H9 (cell line): ENCODE data around the gene GRIK1. TPM values are rescaled to one million over a fixed set of nuclear protein-coding genes. Genes with fewer than 3 reads are reported as not detected.

Source experiments
- DNase-seq: peaks from one replicate; pipeline ENCODE4 v3.0.0-alpha.2; 2017
- H2AFZ ChIP-seq: one replicate; pipeline ENCODE4 v1.6.1; 2013; ENCODE audit warnings: mild to moderate bottlenecking, low read length, control low read depth, moderate library complexity
- H2AK5ac ChIP-seq: 2 replicates; pipeline ENCODE4 v1.6.1; 2013; ENCODE audit warnings: low read length, control low read depth, mixed read lengths; ENCODE audit not compliant: insufficient read length
- H2BK120ac ChIP-seq: one replicate; pipeline ENCODE4 v1.6.1; 2013; ENCODE audit warnings: low read depth, mild to moderate bottlenecking, low read length, control low read depth, inconsistent platforms; ENCODE audit not compliant: poor library complexity, severe bottlenecking
- H2BK12ac ChIP-seq: 2 replicates; pipeline ENCODE4 v1.6.1; 2013; ENCODE audit warnings: low read length, control low read depth, mixed read lengths, low read depth; ENCODE audit not compliant: insufficient read length
- H2BK15ac ChIP-seq: 2 replicates; pipeline ENCODE4 v1.6.1; 2013; ENCODE audit warnings: low read depth, low read length, control low read depth
- H2BK20ac ChIP-seq: one replicate; pipeline ENCODE4 v1.6.1; 2013; ENCODE audit warnings: low read depth, mild to moderate bottlenecking, low read length, control low read depth, inconsistent platforms; ENCODE audit not compliant: poor library complexity, severe bottlenecking
- H2BK5ac ChIP-seq: 2 replicates; pipeline ENCODE4 v1.6.1; 2013; ENCODE audit warnings: low read length, control low read depth, mixed read lengths; ENCODE audit not compliant: insufficient read length
- H3K14ac ChIP-seq: 2 replicates; pipeline ENCODE4 v1.6.1; 2013; ENCODE audit warnings: low read length, control low read depth; ENCODE audit not compliant: insufficient read depth
- H3K18ac ChIP-seq: 2 replicates; pipeline ENCODE4 v1.6.1; 2013; ENCODE audit warnings: low read depth, mild to moderate bottlenecking, mixed read lengths, low read length, control low read depth; ENCODE audit not compliant: insufficient read length
- H3K23ac ChIP-seq: 2 replicates; pipeline ENCODE4 v1.6.1; 2013; ENCODE audit warnings: low read length, control low read depth, mixed read lengths, low read depth; ENCODE audit not compliant: insufficient read length
- H3K23me2 ChIP-seq: 2 replicates; pipeline ENCODE4 v1.6.1; 2013; ENCODE audit warnings: low read depth, mild to moderate bottlenecking, mixed read lengths, low read length, control low read depth; ENCODE audit not compliant: insufficient read length, poor library complexity, severe bottlenecking
- H3K27ac ChIP-seq: 2 replicates; pipeline ENCODE4 v1.5.1; 2013; ENCODE audit warnings: low read length, control low read depth, mixed read lengths, low read depth; ENCODE audit not compliant: insufficient read length
- H3K27me3 ChIP-seq: 2 replicates; pipeline ENCODE4 v1.6.1; 2013; ENCODE audit warnings: low read length, control low read depth, inconsistent platforms; ENCODE audit not compliant: insufficient read depth
- H3K4ac ChIP-seq: 2 replicates; pipeline ENCODE4 v1.6.1; 2013; ENCODE audit warnings: low read depth, mild to moderate bottlenecking, control low read depth, inconsistent platforms, low read length, moderate library complexity
- H3K4me1 ChIP-seq: 2 replicates; pipeline ENCODE4 v1.6.1; 2013; ENCODE audit warnings: low read length, control low read depth, inconsistent platforms; ENCODE audit not compliant: insufficient read depth
- H3K4me2 ChIP-seq: 2 replicates; pipeline ENCODE4 v1.6.1; 2013; ENCODE audit warnings: low read length, control low read depth, mixed read lengths; ENCODE audit not compliant: insufficient read length, insufficient read depth
- H3K56ac ChIP-seq: 2 replicates; pipeline ENCODE4 v1.6.1; 2013; ENCODE audit warnings: low read depth, mild to moderate bottlenecking, mixed read lengths, low read length, control low read depth; ENCODE audit not compliant: insufficient read length
- H3K79me1 ChIP-seq: 2 replicates; pipeline ENCODE4 v1.6.1; 2013; ENCODE audit warnings: low read depth, mild to moderate bottlenecking, moderate library complexity, low read length, control low read depth, inconsistent platforms; ENCODE audit not compliant: insufficient read depth, poor library complexity, severe bottlenecking
- H3K79me2 ChIP-seq: 2 replicates; pipeline ENCODE4 v1.6.1; 2013; ENCODE audit warnings: low read length, control low read depth, inconsistent platforms; ENCODE audit not compliant: insufficient read depth
- H3K9ac ChIP-seq: 2 replicates; pipeline ENCODE4 v1.6.1; 2013; ENCODE audit warnings: low read length, control low read depth, mixed read lengths; ENCODE audit not compliant: insufficient read length; ENCODE audit errors: extremely low read depth
- H3K9me3 ChIP-seq: one replicate; pipeline ENCODE4 v1.6.1; 2013; ENCODE audit warnings: low read depth, low read length, inconsistent platforms; ENCODE audit not compliant: control insufficient read depth
- H3T11ph ChIP-seq: one replicate; pipeline ENCODE4 v1.6.1; 2013; ENCODE audit warnings: mild to moderate bottlenecking, low read length, control low read depth, inconsistent platforms
- H4K20me1 ChIP-seq: one replicate; pipeline ENCODE4 v1.6.1; 2013; ENCODE audit not compliant: control insufficient read depth, insufficient read length, insufficient read depth
- H4K5ac ChIP-seq: 2 replicates; pipeline ENCODE4 v1.6.1; 2013; ENCODE audit warnings: low read depth, mild to moderate bottlenecking, mixed read lengths, low read length, control low read depth; ENCODE audit not compliant: insufficient read length
- H4K8ac ChIP-seq: replicated peaks from 2 replicates; pipeline ENCODE4 v1.6.1; 2013; ENCODE audit warnings: low read length, control low read depth, mixed read lengths, low read depth; ENCODE audit not compliant: insufficient read length
- H4K91ac ChIP-seq: 2 replicates; pipeline ENCODE4 v1.6.1; 2013; ENCODE audit warnings: low read depth, mild to moderate bottlenecking, moderate library complexity, mixed read lengths, low read length, control low read depth; ENCODE audit not compliant: insufficient read length
- H3K27ac Mint-ChIP-seq, 3 experiments: 2 replicates in 2 of 3; 3 replicates in 1 of 3; pipeline ENCODE4 v1.8.0; 2020 to 2021; ENCODE audit warnings: mixed read lengths in 3 of 3, mild to moderate bottlenecking in 1 of 3, moderate library complexity in 1 of 3
- H3K27me3 Mint-ChIP-seq: 2 replicates; pipeline ENCODE4 v1.8.0; 2021; ENCODE audit warnings: low read depth, mild to moderate bottlenecking, moderate library complexity, mixed read lengths
- H3K36me3 Mint-ChIP-seq, 3 experiments: 2 replicates in 2 of 3; 3 replicates in 1 of 3; pipeline ENCODE4 v1.8.0; 2020 to 2021; ENCODE audit warnings: low read depth in 3 of 3, mixed read lengths in 3 of 3; ENCODE audit not compliant: insufficient read depth in 1 of 3
- H3K4me1 Mint-ChIP-seq, 2 experiments: 2 replicates each; pipeline ENCODE4 v1.8.0; 2020; ENCODE audit warnings: mixed read lengths in 2 of 2
- H3K4me3 Mint-ChIP-seq, 2 experiments: 2 replicates in 1 of 2; 3 replicates in 1 of 2; pipeline ENCODE4 v1.8.0; 2020 to 2021; ENCODE audit warnings: mild to moderate bottlenecking in 2 of 2, mixed read lengths in 2 of 2, moderate library complexity in 1 of 2
- H3K9me3 Mint-ChIP-seq, 2 experiments: 2 replicates in 1 of 2; 3 replicates in 1 of 2; pipeline ENCODE4 v1.8.0; 2020; ENCODE audit warnings: mild to moderate bottlenecking in 2 of 2, mixed read lengths in 2 of 2, moderate library complexity in 1 of 2
- CTCF ChIP-seq: fragments of 200-600 bp; sonication (generic); conservative IDR thresholded peaks from 3 replicates; pipeline ENCODE4 v1.8.0; 2021; ENCODE audit warnings: antibody characterized with exemption, mild to moderate bottlenecking
- WGBS: extraction: QIAGEN DNeasy Blood & Tissue Kit; methylation state at CpG from one replicate; pipeline ENCODE4 v1.1.7; 2013; ENCODE audit warnings: missing lambda C conversion rate, low lambda C conversion rate, mixed read lengths; ENCODE audit not compliant: insufficient read length; ENCODE audit errors: extremely low coverage; 5-methylcytosine and 5-hydroxymethylcytosine counted together
- total RNA-seq: library from RNA; stranded (reverse); gene quantifications from 2 replicates; pipeline ENCODE4 v1.2.1, GENCODE V29; 2021

The GRIK1 gene
- total RNA-seq, 1 experiment from 2014 or later, result not detected

GRCh38 chr21:29817450-29817849 is 122.3 kb downstream of the GRIK1 start:
- no peak for TF ChIP-seq CTCF
- H3K9me3 ChIP-seq, result no peaks in the 10 kb centered on the region
- H2BK12ac ChIP-seq, result no peak overlapping the region
- H3K23me2 ChIP-seq, result no peaks in the 10 kb centered on the region
- Mint-ChIP-seq H3K4me3 (no peak overlapping the region), H3K4me1 (peaks cover 9 to 17% of the 10 kb centered on the region in 2 experiments), H3K27me3 (no peaks in the 10 kb centered on the region), H3K36me3 (no peaks in the 10 kb centered on the region), H3K9me3 (no peaks in the 10 kb centered on the region), H3K27ac (no peak overlapping the region)
- no peak overlapping the region for H3T11ph ChIP-seq
- no peak overlapping the region for H3K18ac ChIP-seq
- H3K79me2 ChIP-seq, result no peaks in the 10 kb centered on the region
- peaks cover 3% of the 10 kb centered on the region; the same call in 1 of the 2 replicates for H3K4me1 ChIP-seq
- no peaks in the 10 kb centered on the region for H4K20me1 ChIP-seq
- H3K4me2 ChIP-seq, result no peak overlapping the region
- DNase-seq, result no peak
- no peak overlapping the region for H3K56ac ChIP-seq
- no peak overlapping the region for H2BK15ac ChIP-seq
- H3K23ac ChIP-seq, result no peak overlapping the region
- no peak overlapping the region for H3K14ac ChIP-seq
- H4K8ac ChIP-seq, result no peak overlapping the region
- no peaks in the 10 kb centered on the region for H3K79me1 ChIP-seq
- H3K27ac ChIP-seq, result no peak overlapping the region
- no peak overlapping the region for H2BK120ac ChIP-seq
- H4K5ac ChIP-seq, result no peak overlapping the region
- no peaks in the 10 kb centered on the region for H3K27me3 ChIP-seq
- no peak overlapping the region for H2AFZ ChIP-seq
- no peak overlapping the region for H3K4ac ChIP-seq
- H2AK5ac ChIP-seq, result no peak overlapping the region
- WGBS, result no CpG with 5 or more reads among the region's 3 CpGs
- no peak overlapping the region for H2BK5ac ChIP-seq
- H2BK20ac ChIP-seq, result no peak overlapping the region
- no peak overlapping the region for H3K9ac ChIP-seq
- H4K91ac ChIP-seq, result no peak overlapping the region
